PC-9 (cell line): Measurements from ENCODE around the gene RRP9.

ENCODE experiments used
- EZH2 ChIP-seq: fragments of 200-600 bp; sonication (generic); IDR thresholded peaks from 2 replicates; pipeline ENCODE4 v1.8.0; 2017; ENCODE audit warnings: antibody characterized with exemption, low read depth
- TF ChIP-seq, protein P1 (sequence below): fragments of 200-600 bp; sonication (generic); conservative IDR thresholded peaks from 2 replicates; pipeline ENCODE4 v1.6.1; 2017; ENCODE audit warnings: mixed run types, antibody characterized with exemption, mild to moderate bottlenecking, moderate library complexity

DNA sequence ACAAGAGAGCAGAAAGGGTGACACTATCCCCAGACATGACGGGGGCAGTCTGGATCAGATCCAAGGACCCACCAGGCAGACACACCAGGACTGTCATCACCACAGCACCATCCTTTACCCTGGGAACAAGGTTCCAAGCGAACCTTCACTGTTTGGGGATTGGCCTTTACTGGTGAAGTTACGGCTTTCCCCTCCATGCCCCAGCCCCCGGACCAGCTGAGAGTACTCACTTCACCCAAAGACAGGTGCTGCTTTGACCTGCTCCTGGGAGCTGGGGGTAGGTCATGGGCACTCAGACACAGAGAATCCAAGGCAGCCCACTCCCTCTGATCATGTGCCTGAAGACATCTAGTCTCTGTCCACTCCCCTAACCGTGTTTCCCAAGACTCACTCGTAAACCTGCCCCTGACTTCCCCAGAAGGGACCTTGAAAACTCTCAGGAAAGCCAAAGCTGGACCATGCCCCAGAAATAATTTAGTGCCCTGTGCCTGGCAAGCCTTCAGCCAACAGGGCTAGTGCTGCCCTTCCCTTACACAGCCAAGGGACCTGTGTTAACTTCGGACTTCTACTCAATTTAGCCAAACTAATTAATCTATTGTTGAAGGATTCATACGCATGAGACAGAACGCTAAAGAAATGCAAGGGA lies 2.8 kb downstream of the RRP9 start:
- TF ChIP-seq, protein P1, sequence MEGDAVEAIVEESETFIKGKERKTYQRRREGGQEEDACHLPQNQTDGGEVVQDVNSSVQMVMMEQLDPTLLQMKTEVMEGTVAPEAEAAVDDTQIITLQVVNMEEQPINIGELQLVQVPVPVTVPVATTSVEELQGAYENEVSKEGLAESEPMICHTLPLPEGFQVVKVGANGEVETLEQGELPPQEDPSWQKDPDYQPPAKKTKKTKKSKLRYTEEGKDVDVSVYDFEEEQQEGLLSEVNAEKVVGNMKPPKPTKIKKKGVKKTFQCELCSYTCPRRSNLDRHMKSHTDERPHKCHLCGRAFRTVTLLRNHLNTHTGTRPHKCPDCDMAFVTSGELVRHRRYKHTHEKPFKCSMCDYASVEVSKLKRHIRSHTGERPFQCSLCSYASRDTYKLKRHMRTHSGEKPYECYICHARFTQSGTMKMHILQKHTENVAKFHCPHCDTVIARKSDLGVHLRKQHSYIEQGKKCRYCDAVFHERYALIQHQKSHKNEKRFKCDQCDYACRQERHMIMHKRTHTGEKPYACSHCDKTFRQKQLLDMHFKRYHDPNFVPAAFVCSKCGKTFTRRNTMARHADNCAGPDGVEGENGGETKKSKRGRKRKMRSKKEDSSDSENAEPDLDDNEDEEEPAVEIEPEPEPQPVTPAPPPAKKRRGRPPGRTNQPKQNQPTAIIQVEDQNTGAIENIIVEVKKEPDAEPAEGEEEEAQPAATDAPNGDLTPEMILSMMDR, result no peak
- no peak for TF ChIP-seq EZH2
